ENCODE results near the gene VAT1. TPM values are rescaled to one million over a fixed set of nuclear protein-coding genes. Genes with fewer than 3 reads are reported as not detected.
"Not testable (repeated sequence)": the region's sequence is repeated elsewhere in the genome, so short reads cannot be mapped to it uniquely, and the experiment has no call there.

VAT1 gene
- total RNA-seq, 1 donor from 2014 or later: 413 TPM

- Mint-ChIP-seq H3K4me3 (ENCODE audit: unreplicated experiment) (no peak overlapping the region), H3K9me3 (ENCODE audit: unreplicated experiment) (peaks cover 6% of the 10 kb centered on the region)
Measured at GRCh38 chr17:43010667-43011308, 11.4 kb downstream of the VAT1 start.

DNA sequence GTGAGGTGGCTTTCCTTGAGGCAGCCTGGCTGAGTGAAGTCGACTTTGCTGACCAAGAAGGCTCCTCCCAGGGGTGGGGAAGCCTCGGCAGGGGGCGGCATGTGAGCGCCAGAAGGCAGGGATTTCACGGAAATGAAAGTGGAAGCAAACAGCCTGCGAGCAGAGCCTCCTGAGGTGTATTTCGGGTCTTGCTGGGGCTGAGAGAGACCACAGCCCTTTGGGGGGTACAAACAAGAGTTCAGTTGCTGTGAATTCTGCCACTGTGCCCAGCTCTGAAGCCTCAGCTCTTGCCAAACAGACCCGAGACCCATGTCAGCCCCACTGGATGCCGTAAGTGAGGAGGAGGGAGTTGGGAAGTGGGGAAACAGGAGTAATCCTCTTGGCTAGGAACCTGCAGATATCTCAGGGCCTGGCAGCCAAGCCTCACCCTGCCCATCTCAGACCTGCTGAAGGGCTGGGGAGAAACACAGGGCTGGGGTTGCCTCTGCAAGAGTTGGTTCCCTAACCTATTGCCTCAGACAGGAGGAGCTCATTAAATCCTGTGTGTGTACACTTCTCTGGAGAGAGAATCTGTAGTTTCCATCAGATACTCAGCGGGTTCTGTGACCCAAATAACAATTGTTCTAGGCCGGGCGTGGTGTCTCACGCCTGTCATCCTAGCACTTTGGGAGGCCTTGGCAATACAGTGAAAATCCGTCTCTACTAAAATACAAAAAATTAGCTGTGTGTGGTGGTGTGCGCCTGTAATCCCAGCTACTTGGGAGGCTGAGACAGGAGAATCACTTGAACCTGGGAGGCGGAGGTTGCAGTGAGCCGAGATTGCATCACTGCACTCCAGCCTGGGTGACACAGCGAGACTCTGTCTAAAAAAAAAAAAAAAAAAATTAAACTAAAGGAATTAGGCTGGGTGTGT, 15.3 kb downstream of the VAT1 start, which contains the start of gene IFI35:
IFI35 (plus strand) TSS at position 146 of the 913 bp plus-strand sequence; CDS start at position 310, 164 bp downstream.
- peaks cover 5% of the 10 kb centered on the region for H3K4me1 Mint-ChIP-seq (ENCODE audit: low read depth, unreplicated experiment)
- peak; percentile 68 for DNase-seq
- peak within 1 kb of the TSS; percentile 64 for H3K27ac Mint-ChIP-seq (ENCODE audit: unreplicated experiment)
- TF ChIP-seq, protein P1, sequence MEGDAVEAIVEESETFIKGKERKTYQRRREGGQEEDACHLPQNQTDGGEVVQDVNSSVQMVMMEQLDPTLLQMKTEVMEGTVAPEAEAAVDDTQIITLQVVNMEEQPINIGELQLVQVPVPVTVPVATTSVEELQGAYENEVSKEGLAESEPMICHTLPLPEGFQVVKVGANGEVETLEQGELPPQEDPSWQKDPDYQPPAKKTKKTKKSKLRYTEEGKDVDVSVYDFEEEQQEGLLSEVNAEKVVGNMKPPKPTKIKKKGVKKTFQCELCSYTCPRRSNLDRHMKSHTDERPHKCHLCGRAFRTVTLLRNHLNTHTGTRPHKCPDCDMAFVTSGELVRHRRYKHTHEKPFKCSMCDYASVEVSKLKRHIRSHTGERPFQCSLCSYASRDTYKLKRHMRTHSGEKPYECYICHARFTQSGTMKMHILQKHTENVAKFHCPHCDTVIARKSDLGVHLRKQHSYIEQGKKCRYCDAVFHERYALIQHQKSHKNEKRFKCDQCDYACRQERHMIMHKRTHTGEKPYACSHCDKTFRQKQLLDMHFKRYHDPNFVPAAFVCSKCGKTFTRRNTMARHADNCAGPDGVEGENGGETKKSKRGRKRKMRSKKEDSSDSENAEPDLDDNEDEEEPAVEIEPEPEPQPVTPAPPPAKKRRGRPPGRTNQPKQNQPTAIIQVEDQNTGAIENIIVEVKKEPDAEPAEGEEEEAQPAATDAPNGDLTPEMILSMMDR (IDR thresholded peaks at IDR 0.05; ENCODE audit: partially characterized antibody, unreplicated experiment): no peak
- H3K4me3 Mint-ChIP-seq (ENCODE audit: unreplicated experiment): peak within 1 kb of the TSS; percentile 49
- H3K27me3 Mint-ChIP-seq (ENCODE audit: unreplicated experiment): peaks cover 7% of the 10 kb centered on the region
- no peaks in the 10 kb centered on the region for H3K36me3 Mint-ChIP-seq (ENCODE audit: unreplicated experiment)
- H3K9me3 Mint-ChIP-seq (ENCODE audit: unreplicated experiment): peaks cover 3% of the 10 kb centered on the region

More at GRCh38 chr17:43010667-43011308, 11.4 kb downstream of the VAT1 start:
- H3K27ac Mint-ChIP-seq (ENCODE audit: unreplicated experiment): peak overlapping the region; percentile 17
- H3K27me3 Mint-ChIP-seq (ENCODE audit: unreplicated experiment): peaks cover 11% of the 10 kb centered on the region
- peaks cover 5% of the 10 kb centered on the region for H3K4me1 Mint-ChIP-seq (ENCODE audit: low read depth, unreplicated experiment)
- H3K36me3 Mint-ChIP-seq (ENCODE audit: unreplicated experiment): no peaks in the 10 kb centered on the region
- DNase-seq: no peak
- TF ChIP-seq, protein P1 (IDR thresholded peaks at IDR 0.05; ENCODE audit: partially characterized antibody, unreplicated experiment): no peak

GRCh38 chr17:43003542-43004172, 18.5 kb downstream of the VAT1 start:
- DNase-seq: no peak
- TF ChIP-seq, protein P1 (IDR thresholded peaks at IDR 0.05; ENCODE audit: partially characterized antibody, unreplicated experiment): no peak
- peak overlapping the region; percentile 43 for H3K27ac Mint-ChIP-seq (ENCODE audit: unreplicated experiment)

DNA sequence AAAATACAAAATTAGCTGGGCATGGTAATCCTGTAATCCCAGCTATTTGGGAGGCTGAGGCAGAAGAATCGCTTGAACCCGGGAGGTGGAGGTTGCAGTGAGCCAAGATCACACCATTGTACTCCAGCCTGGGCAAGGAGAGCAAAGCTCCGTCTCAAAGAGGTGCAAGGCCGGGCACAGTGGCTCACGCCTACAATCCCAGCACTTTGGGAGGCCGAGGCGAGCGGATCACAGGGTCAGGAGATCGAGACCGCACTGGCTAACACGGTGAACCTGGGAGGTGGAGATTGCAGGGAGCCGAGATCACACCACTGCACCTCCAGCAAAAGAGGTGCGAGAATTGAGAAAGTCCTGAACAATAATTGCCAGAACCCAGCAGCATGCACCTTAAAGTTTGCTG, 21.3 kb downstream of the VAT1 start:
- DNase-seq; H3K4me3 Mint-ChIP-seq (ENCODE audit: unreplicated experiment); H3K36me3 Mint-ChIP-seq (ENCODE audit: unreplicated experiment); H3K27me3 Mint-ChIP-seq (ENCODE audit: unreplicated experiment); H3K4me1 Mint-ChIP-seq (ENCODE audit: low read depth, unreplicated experiment): not testable (repeated sequence)
- peaks cover 16% of the 10 kb centered on the region for H3K9me3 Mint-ChIP-seq (ENCODE audit: unreplicated experiment)
- H3K27ac Mint-ChIP-seq (ENCODE audit: unreplicated experiment): peak overlapping the region; percentile 28

More at GRCh38 chr17:43003542-43004172, 18.5 kb downstream of the VAT1 start:
- Mint-ChIP-seq H3K27me3 (ENCODE audit: unreplicated experiment) (no peaks in the 10 kb centered on the region), H3K36me3 (ENCODE audit: unreplicated experiment) (no peaks in the 10 kb centered on the region), H3K4me3 (ENCODE audit: unreplicated experiment) (no peak overlapping the region), H3K4me1 (ENCODE audit: low read depth, unreplicated experiment) (peaks cover 7% of the 10 kb centered on the region), H3K9me3 (ENCODE audit: unreplicated experiment) (peaks cover 7% of the 10 kb centered on the region)

- peak overlapping the region; percentile 97 for H3K27ac Mint-ChIP-seq (ENCODE audit: unreplicated experiment)
- no peaks in the 10 kb centered on the region for H3K36me3 Mint-ChIP-seq (ENCODE audit: unreplicated experiment)
- H3K4me3 Mint-ChIP-seq (ENCODE audit: unreplicated experiment): peak overlapping the region; percentile 99
- TF ChIP-seq, protein P1 (IDR thresholded peaks at IDR 0.05; ENCODE audit: partially characterized antibody, unreplicated experiment): no peak
- H3K4me1 Mint-ChIP-seq (ENCODE audit: low read depth, unreplicated experiment): peaks cover 8% of the 10 kb centered on the region
- peaks cover 3% of the 10 kb centered on the region for H3K27me3 Mint-ChIP-seq (ENCODE audit: unreplicated experiment)
- DNase-seq: no peak
- H3K9me3 Mint-ChIP-seq (ENCODE audit: unreplicated experiment): peaks cover 16% of the 10 kb centered on the region
Measured at GRCh38 chr17:42999003-42999525, 23.1 kb downstream of the VAT1 start.

Data from glutamatergic neuron (in vitro differentiated cells).